Measurements from ENCODE around the gene MINDY4. TPM values are rescaled to one million over a fixed set of nuclear protein-coding genes. Genes with fewer than 3 reads are reported as not detected.

The MINDY4 gene
- total and polyA plus RNA-seq, 2 of the 4 experiments (the other 2 are of a cell fraction): 1.8 to 3.6 TPM

- in situ Hi-C loops (cut with MboI; ENCODE audit: low sequenced_read_pairs): no loop called here
- Histone ChIP-seq H3K27ac (ENCODE audit: insufficient read depth, low read length) (no peak overlapping the region), H3K4me1 (ENCODE audit: control insufficient read depth, insufficient read depth, low read length) (peaks cover 10% of the 10 kb centered on the region), H2AK9ac (replicated peaks; ENCODE audit: low read depth, low read length, poor library complexity) (no peak overlapping the region), H3K79me1 (ENCODE audit: low read depth in 1 of 2, low read length in 2 of 2) (no peaks in the 10 kb centered on the region), H3K4ac (ENCODE audit: low read depth, low read length) (no peak overlapping the region), H2AK5ac (ENCODE audit: low read depth, low read length) (no peak overlapping the region), H4K20me1 (ENCODE audit: insufficient read depth, low read length) (no peaks in the 10 kb centered on the region), H3K56ac (ENCODE audit: extremely low read depth, insufficient read depth, low read length) (no peak overlapping the region), H3K18ac (ENCODE audit: low read depth, low read length) (no peak overlapping the region), H3K9ac (ENCODE audit: low read depth, low read length) (no peak overlapping the region), H2BK120ac (ENCODE audit: low read depth, low read length) (no peak overlapping the region), H3K36me3 (ENCODE audit: control insufficient read depth, insufficient read depth, low read length) (no peaks in the 10 kb centered on the region), H2BK5ac (ENCODE audit: low read depth, low read length, poor library complexity, severe bottlenecking) (no peak overlapping the region), H3K14ac (replicated peaks; ENCODE audit: low read depth, low read length) (no peak overlapping the region), H3K4me2 (ENCODE audit: low read depth, low read length) (no peak overlapping the region), H3K27me3 (ENCODE audit: control insufficient read depth, insufficient read depth, low read length) (no peaks in the 10 kb centered on the region; the same call in 1 of the 2 replicates), H2AFZ (replicated peaks; ENCODE audit: low read length, poor library complexity) (no peak overlapping the region), H2BK20ac (ENCODE audit: low read depth, low read length) (no peak overlapping the region), H3K9me3 (ENCODE audit: control insufficient read depth, insufficient read depth, low read length) (peaks cover 6% of the 10 kb centered on the region), H3K4me3 (ENCODE audit: insufficient read depth, low read depth, low read length) (no peak overlapping the region), H2BK15ac (ENCODE audit: low read depth, low read length) (no peak overlapping the region), H4K8ac (ENCODE audit: low read depth in 2 of 2, low read length in 2 of 2) (no peak overlapping the region), H3K23ac (ENCODE audit: low read depth, low read length) (no peak overlapping the region), H4K91ac (ENCODE audit: insufficient read depth, low read depth, low read length) (no peak overlapping the region), H3K9me1 (ENCODE audit: insufficient read depth, low read length) (peaks cover 9% of the 10 kb centered on the region; the same call in 1 of the 2 replicates), H4K5ac (ENCODE audit: low read depth, low read length) (no peak overlapping the region)
- dilution Hi-C loops (cut with HindIII; ENCODE audit: low sequenced_read_pairs, unreplicated experiment): no loop called here
- CTCF ChIA-PET: interaction anchor here (0.9 kb wide), 1 partner anchor 10 kb away, joined by 3 read pairs; no protein-coding TSS in a partner anchor
- DNase-seq: no peak
- POLR2A ChIA-PET (ENCODE audit: unreplicated experiment): no interaction called here
- TF ChIP-seq RFX5 (IDR thresholded peaks at IDR 0.05; ENCODE audit: low read depth, low read length): no peak
- BruUV-seq (replicated peaks): no TSS peak
- intact Hi-C loops (cut with micrococcal nuclease): no loop called here
- no peak for ATAC-seq (ENCODE audit: low read depth)
These were observed 153.4 kb downstream of the MINDY4 start for GRCh38 chr7:30924624-30925023.

All from IMR-90 (cell line).